Erythroblast (primary cell): ENCODE results near the gene PLEKHO2.

Experiments used
- GATA1 ChIP-seq: IDR thresholded peaks from 2 replicates; pipeline ENCODE4 v1.6.1; 2011; ENCODE audit warnings: low read depth, mild to moderate bottlenecking, control low read depth, low read length, moderate library complexity
- POLR2A ChIP-seq: IDR thresholded peaks from 2 replicates; pipeline ENCODE4 v1.6.1; 2011; ENCODE audit warnings: mild to moderate bottlenecking, low read length

DNA sequence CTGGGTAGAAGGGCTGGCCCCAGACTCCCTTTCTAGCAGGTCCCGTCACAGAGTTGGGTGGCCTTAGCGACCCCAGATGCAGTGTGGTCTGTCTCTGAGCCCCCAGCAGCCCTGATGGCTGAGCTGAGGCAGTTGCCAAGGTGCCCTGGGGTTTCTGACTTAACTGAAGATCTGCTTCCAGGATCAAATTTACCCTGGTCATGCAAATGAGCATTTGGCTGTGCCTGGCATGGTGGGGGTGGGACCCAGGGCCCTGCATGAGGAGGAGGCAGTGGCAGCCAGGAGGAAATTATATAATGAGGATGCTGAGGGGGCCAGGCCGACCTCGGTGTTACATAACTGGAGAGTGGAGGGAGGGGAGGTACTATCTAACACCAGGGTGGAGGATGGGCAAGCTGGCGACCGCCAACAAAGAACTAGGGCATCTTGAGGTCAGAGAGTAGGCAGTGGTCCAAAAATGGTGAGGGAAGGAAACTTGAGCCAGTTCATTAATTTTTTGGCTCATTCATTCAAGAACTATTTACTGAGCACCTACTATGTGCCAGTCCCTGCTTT is 16.4 kb downstream of the PLEKHO2 start:
- TF ChIP-seq GATA1 (no peak), POLR2A (no peak)
